Transverse colon (tissue), 3 donors: ENCODE data around the gene PCBP3.

Experiments
- POLR2A ChIP-seq: fragments of 450-650 bp; IDR thresholded peaks from one replicate; pipeline ENCODE4 v1.6.1; 2016; ENCODE audit warnings: antibody characterized with exemption, mild to moderate bottlenecking, moderate library complexity
- TF ChIP-seq, protein P1 (sequence below), 5 experiments: fragments of 200-600 bp in 3 of 5; fragments of 450-650 bp in 2 of 5; sonication (generic) in 3 of 5; IDR thresholded peaks; 1 replicate in 2 of 5; 2 replicates in 3 of 5; pipeline ENCODE4 v1.5.1; 2016 to 2017; ENCODE audit warnings: antibody characterized with exemption in 5 of 5, inconsistent platforms in 3 of 5, mild to moderate bottlenecking in 2 of 5, moderate library complexity in 1 of 5

DNA sequence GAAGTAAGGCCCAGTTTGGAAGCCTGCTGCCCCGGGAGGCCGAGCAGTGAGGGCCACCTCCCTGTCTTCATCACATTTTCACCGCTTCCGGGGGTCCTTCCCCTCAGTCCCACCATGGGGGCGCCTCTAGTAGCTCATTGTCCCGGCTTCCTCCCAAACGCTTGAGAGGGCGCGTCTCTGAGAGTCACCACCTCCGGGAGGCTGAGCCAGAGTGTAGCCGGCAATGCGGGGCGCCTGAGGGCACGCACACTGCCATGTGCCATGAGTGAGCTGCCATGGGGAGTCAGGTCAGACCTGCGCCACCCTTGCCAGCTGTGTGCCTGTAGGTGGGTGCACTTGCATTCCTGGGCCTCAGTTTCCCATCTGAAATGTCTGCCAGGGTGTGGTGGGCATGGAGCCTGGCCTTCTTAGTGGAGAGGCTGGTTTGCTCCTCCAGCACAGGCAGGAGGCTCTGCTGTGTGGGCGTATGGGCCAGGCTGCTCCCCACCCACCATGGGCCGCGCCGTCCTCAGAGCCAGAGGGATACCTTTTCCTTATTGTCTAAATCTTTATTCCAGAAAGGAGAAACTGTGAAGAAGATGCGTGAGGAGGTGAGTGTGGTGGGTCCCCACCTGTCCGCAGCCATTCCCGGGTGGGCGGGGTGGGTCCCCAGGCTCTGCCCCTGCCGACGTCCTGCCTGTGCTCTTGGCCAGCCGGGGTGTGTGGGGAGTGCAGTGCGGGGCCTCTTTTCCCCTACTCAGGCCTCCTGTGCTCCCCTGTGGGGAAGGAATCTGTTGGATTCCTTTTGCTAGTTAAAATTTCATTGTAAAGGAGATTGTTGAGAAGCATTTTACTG, 256.7 kb downstream of the PCBP3 start:
- TF ChIP-seq, protein P1, sequence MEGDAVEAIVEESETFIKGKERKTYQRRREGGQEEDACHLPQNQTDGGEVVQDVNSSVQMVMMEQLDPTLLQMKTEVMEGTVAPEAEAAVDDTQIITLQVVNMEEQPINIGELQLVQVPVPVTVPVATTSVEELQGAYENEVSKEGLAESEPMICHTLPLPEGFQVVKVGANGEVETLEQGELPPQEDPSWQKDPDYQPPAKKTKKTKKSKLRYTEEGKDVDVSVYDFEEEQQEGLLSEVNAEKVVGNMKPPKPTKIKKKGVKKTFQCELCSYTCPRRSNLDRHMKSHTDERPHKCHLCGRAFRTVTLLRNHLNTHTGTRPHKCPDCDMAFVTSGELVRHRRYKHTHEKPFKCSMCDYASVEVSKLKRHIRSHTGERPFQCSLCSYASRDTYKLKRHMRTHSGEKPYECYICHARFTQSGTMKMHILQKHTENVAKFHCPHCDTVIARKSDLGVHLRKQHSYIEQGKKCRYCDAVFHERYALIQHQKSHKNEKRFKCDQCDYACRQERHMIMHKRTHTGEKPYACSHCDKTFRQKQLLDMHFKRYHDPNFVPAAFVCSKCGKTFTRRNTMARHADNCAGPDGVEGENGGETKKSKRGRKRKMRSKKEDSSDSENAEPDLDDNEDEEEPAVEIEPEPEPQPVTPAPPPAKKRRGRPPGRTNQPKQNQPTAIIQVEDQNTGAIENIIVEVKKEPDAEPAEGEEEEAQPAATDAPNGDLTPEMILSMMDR (IDR thresholded peaks at IDR 0.05): no peak
- no peak for TF ChIP-seq POLR2A
